Effector memory CD4-positive, alpha-beta T cell (primary cell): ENCODE data around the gene ZNHIT1.

Experiments used
- DNase-seq, 3 donors: peaks; one replicate each; pipeline ENCODE4 v3.0.0-alpha.2; 2020
- H3K27ac ChIP-seq: 2 replicates; pipeline ENCODE4 v1.7.0; 2013; ENCODE audit warnings: mild to moderate bottlenecking, low read length, moderate library complexity; ENCODE audit not compliant: insufficient read depth, poor library complexity, severe bottlenecking
- H3K27me3 ChIP-seq: replicated peaks from 2 replicates; pipeline ENCODE4 v1.7.0; 2013; ENCODE audit warnings: mild to moderate bottlenecking, low read length; ENCODE audit not compliant: insufficient read depth, control insufficient read depth, poor library complexity, severe bottlenecking
- H3K36me3 ChIP-seq: 2 replicates; pipeline ENCODE4 v1.7.0; 2013; ENCODE audit warnings: mild to moderate bottlenecking, low read length, moderate library complexity; ENCODE audit not compliant: control insufficient read depth, insufficient read depth
- H3K4me1 ChIP-seq: 2 replicates; pipeline ENCODE4 v1.7.0; 2013; ENCODE audit warnings: low read length, mild to moderate bottlenecking; ENCODE audit not compliant: control insufficient read depth, insufficient read depth, poor library complexity, severe bottlenecking
- H3K4me3 ChIP-seq: 2 replicates; pipeline ENCODE4 v1.7.0; 2013; ENCODE audit warnings: low read length, low read depth, mild to moderate bottlenecking; ENCODE audit not compliant: insufficient read depth, poor library complexity, severe bottlenecking
- H3K9me3 ChIP-seq: 2 replicates; pipeline ENCODE4 v1.7.0; 2013; ENCODE audit warnings: mild to moderate bottlenecking, low read length, moderate library complexity; ENCODE audit not compliant: control insufficient read depth

ZNHIT1 gene

GRCh38 chr7:101233907-101234547 is 16.1 kb downstream of the ZNHIT1 start:
- no peaks in the 10 kb centered on the region for H3K4me1 ChIP-seq
- no peaks in the 10 kb centered on the region for H3K27me3 ChIP-seq
- peaks cover 19% of the 10 kb centered on the region for H3K36me3 ChIP-seq
- no peaks in the 10 kb centered on the region for H3K9me3 ChIP-seq
- no peak overlapping the region for H3K4me3 ChIP-seq
- H3K27ac ChIP-seq, result no peak overlapping the region
- no peak for DNase-seq

- Histone ChIP-seq H3K4me1 (no peaks in the 10 kb centered on the region), H3K27ac (no peak overlapping the region), H3K36me3 (peaks cover 24% of the 10 kb centered on the region), H3K4me3 (no peak overlapping the region), H3K27me3 (no peaks in the 10 kb centered on the region), H3K9me3 (no peaks in the 10 kb centered on the region)
- no peak for DNase-seq
These were observed 16.7 kb downstream of the ZNHIT1 start for GRCh38 chr7:101234636-101235035.

GRCh38 chr7:101235050-101235449 is 17.1 kb downstream of the ZNHIT1 start:
- H3K27ac ChIP-seq, result no peak overlapping the region
- no peak overlapping the region for H3K4me3 ChIP-seq
- H3K9me3 ChIP-seq, result no peaks in the 10 kb centered on the region
- no peak for DNase-seq
- no peaks in the 10 kb centered on the region for H3K4me1 ChIP-seq
- no peaks in the 10 kb centered on the region for H3K27me3 ChIP-seq
- H3K36me3 ChIP-seq, result peaks cover 28% of the 10 kb centered on the region

GRCh38 chr7:101235522-101235921 is 17.6 kb downstream of the ZNHIT1 start:
- Histone ChIP-seq H3K9me3 (no peaks in the 10 kb centered on the region), H3K27me3 (no peaks in the 10 kb centered on the region), H3K4me3 (no peak overlapping the region), H3K4me1 (no peaks in the 10 kb centered on the region), H3K27ac (no peak overlapping the region), H3K36me3 (peaks cover 33% of the 10 kb centered on the region)
- no peak for DNase-seq

DNA sequence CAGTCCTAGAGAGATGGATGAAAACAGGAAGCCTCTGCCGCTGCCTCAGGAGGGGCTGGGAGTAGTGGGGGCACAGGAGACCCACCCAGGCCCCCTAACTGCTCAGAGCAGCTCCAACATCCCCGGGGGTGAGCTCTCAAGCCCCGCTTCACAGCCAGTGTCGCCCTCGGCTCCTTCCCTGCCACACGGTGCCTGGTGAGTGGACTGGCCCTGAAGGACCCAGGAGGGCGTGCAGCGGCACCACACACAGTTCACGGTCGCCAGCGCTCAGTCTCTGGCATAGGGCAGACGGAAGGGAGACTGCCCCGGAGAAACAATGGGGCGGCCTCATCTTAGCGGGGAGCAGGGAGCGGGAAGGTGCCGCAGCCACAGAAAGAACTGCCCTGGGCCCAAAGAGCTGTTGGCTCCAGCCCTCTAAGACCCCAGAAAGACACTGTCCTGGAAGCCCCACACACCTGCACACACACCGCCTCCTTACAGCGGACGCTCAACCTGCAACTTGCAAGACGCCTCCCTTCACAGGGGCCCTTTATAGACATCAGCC is 18.4 kb downstream of the ZNHIT1 start:
- H3K27me3 ChIP-seq, result no peaks in the 10 kb centered on the region
- no peaks in the 10 kb centered on the region for H3K9me3 ChIP-seq
- H3K4me3 ChIP-seq, result no peak overlapping the region
- peaks cover 38% of the 10 kb centered on the region for H3K36me3 ChIP-seq
- H3K4me1 ChIP-seq, result no peaks in the 10 kb centered on the region
- DNase-seq, result no peak
- no peak overlapping the region for H3K27ac ChIP-seq

DNA sequence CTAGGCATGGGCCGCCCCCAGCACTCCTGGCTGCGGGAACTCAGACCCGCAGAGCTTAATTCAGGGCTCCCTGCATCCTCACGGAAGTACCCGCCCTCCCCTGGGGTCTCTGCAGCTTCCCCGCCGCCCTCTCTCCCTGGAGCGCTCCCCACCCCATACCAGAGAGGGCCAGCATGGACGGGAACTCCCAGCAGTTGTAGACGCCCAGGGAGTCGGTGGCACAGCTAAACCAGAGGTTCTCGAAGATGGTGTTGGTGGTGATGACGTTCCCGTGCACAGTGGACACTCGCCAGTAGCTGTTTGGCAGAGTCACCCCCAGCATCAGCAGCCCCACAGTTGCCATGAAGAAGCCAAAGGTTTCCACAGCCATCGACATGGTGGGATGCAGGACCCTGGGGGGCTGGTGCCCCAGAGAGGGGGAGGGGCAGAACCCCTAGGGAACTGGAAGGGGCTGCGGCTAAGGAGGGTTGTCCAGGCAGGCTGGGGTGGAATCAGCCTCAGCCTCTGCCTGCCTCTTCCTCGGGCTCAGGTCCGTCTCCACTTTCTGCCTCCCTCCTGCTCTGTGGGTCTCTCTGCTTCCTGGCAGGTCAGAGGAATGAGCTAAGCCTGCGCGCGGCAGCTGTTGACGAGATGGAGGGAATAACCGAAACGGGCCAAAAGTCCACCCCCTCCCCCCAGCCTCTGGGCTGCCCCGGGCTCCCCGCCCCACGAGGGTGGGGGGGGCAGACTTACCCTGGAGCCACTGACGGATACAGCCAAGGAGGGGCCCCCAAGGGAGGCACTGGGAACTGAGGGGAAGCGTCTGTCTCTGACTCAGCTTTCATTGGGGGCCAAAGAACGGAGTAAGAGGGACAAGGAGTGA is 19.5 kb downstream of the ZNHIT1 start, which contains the start of gene CLDN15:
CLDN15 (minus strand) TSS at position 597 of the 862 bp plus-strand sequence; CDS start at position 376, 221 bp downstream.
- Histone ChIP-seq H3K27ac (no peak within 1 kb of the TSS), H3K9me3 (no peaks in the 10 kb centered on the region), H3K36me3 (peaks cover 38% of the 10 kb centered on the region), H3K4me3 (no peak within 1 kb of the TSS), H3K4me1 (no peaks in the 10 kb centered on the region), H3K27me3 (no peaks in the 10 kb centered on the region)
- no peak for DNase-seq

DNA sequence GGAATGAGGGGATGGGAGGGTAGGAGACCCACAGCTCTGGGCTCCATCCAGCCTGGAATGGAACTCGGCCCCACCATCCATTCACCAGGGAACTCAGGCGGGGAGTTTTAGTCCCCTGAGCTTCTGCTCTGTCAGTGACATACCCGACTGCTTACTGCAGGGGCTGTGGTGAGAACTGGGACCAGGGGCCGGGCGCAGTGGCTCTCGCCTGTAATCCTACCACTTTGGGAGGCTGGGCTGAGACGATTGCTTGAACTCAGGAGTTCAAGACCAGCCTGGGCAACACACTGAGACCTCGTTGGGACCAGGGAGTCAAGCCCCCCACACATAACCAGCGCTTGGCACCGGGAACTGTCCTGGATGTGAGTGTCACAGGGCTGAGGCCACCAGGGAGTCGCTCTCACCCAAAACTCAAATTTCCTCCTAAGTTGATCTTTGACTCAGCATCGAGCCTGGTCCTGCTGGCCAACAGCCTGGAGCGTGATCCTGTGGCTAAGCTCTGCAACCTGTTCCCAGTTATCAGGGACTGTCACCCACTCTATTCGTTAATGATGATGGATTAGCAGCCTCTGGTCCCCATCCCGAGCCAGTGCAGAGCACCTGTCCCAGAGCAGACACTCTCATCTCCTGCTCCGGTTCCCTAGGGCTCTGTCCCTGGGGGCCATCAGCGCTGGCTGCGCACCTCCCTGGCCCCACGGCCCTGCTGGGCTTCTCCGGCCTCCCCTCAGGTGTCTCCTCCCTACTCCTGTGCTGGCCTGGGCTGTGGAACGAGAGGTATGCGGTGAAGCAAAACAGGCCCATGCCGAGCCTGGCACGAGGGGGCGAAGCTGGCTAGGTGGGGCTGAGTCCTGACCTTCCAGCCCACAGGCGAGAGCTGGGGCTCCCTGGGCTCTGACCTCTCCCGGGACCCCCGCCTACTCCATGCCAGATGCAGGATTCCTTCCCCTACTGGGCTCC is 20.5 kb downstream of the ZNHIT1 start:
- Histone ChIP-seq H3K4me1 (no peaks in the 10 kb centered on the region), H3K27me3 (no peaks in the 10 kb centered on the region), H3K36me3 (peaks cover 38% of the 10 kb centered on the region), H3K9me3 (no peaks in the 10 kb centered on the region), H3K4me3 (no peak overlapping the region), H3K27ac (no peak overlapping the region)
- DNase-seq, result no peak

GRCh38 chr7:101239191-101239950 is 21.4 kb downstream of the ZNHIT1 start:
- H3K36me3 ChIP-seq, result peaks cover 38% of the 10 kb centered on the region
- peaks cover 6% of the 10 kb centered on the region for H3K4me1 ChIP-seq
- no peak for DNase-seq
- no peak overlapping the region for H3K27ac ChIP-seq
- no peaks in the 10 kb centered on the region for H3K9me3 ChIP-seq
- no peaks in the 10 kb centered on the region for H3K27me3 ChIP-seq
- no peak overlapping the region for H3K4me3 ChIP-seq

DNA sequence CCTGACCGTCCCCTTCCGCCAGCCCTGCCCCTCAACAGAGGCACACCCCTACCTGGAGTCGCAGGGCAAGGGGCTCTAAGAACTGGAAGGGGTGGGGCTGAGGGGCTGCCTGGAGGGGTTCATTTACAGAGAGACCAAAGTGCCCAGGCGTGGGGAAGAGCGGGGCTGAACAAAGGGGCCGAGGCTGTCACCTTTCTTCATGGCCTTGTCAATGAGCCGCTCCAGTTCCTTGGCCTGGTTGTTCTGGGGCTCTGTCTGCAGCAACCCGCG is 21.9 kb downstream of the ZNHIT1 start:
- Histone ChIP-seq H3K4me1 (peaks cover 6% of the 10 kb centered on the region), H3K36me3 (peaks cover 38% of the 10 kb centered on the region)
- DNase-seq, result no peak

More for the DNA sequence above, 21.9 kb downstream of the ZNHIT1 start:
- no peak overlapping the region for H3K27ac ChIP-seq
- no peaks in the 10 kb centered on the region for H3K27me3 ChIP-seq
- no peak overlapping the region for H3K4me3 ChIP-seq
- no peaks in the 10 kb centered on the region for H3K9me3 ChIP-seq
